Epithelial cell of proximal tubule (primary cell): ENCODE data around the gene ZNF513. TPM values are rescaled to one million over a fixed set of nuclear protein-coding genes. Genes with fewer than 3 reads are reported as not detected.

ENCODE experiments used
- DNase-seq: peaks from one replicate; pipeline ENCODE4 v3.0.0-alpha.2; 2011; ENCODE audit warnings: low read depth
- H3K4me3 ChIP-seq: 2 replicates; pipeline ENCODE4 v1.5.1; 2011; ENCODE audit warnings: low read depth, mild to moderate bottlenecking, low read length
- CTCF ChIP-seq: conservative IDR thresholded peaks from 2 replicates; pipeline ENCODE4 v1.5.1; 2012; ENCODE audit warnings: low read depth, mild to moderate bottlenecking, low read length
- total RNA-seq: library from RNA; depleted of rRNA; stranded (reverse); fragments of >200 nt; gene quantifications from 2 replicates; pipeline ENCODE4 v1.2.3, GENCODE V29; 2015

The ZNF513 gene
- total RNA-seq, 1 donor from 2014 or later: 9.5 TPM

GRCh38 chr2:27376151-27376865 lies 4.2 kb downstream of the ZNF513 start:
- no peak for TF ChIP-seq CTCF
- H3K4me3 ChIP-seq: no peak overlapping the region
- no peak for DNase-seq

- no peak for TF ChIP-seq CTCF
- no peak for DNase-seq
- H3K4me3 ChIP-seq: no peak overlapping the region
Observed at GRCh38 chr2:27375513-27376099, 4.9 kb downstream of the ZNF513 start.

GRCh38 chr2:27373567-27373966 lies 7.0 kb downstream of the ZNF513 start:
- TF ChIP-seq CTCF: no peak
- no peak for DNase-seq
- H3K4me3 ChIP-seq: no peak overlapping the region

GRCh38 chr2:27372937-27373336 lies 7.6 kb downstream of the ZNF513 start:
- no peak overlapping the region for H3K4me3 ChIP-seq
- no peak for TF ChIP-seq CTCF
- DNase-seq: no peak

- peak overlapping the region; percentile 86 for H3K4me3 ChIP-seq
- no peak for TF ChIP-seq CTCF
- no peak for DNase-seq
Observed at GRCh38 chr2:27370816-27371620, 9.5 kb downstream of the ZNF513 start.

GRCh38 chr2:27370026-27370815 lies 10.3 kb downstream of the ZNF513 start, which contains the start of the genes EIF2B4 and SNX17:
Gene EIF2B4 (minus strand): TSS chr2:27370338. CDS start chr2:27370314, 24 bp downstream.
Gene SNX17 (plus strand): TSS chr2:27370616. CDS start chr2:27370744, 128 bp downstream.
- peak; percentile 89 for DNase-seq
- TF ChIP-seq CTCF: peak; percentile 71
- peak within 1 kb of the TSS; percentile 86 for H3K4me3 ChIP-seq
